KOPT-K1 (cell line): Measurements from ENCODE around the gene RBMS2.

ENCODE experiments used
- H3K27ac ChIP-seq: fragments of 200-600 bp; sonication (generic); 2 replicates; pipeline ENCODE4 v1.5.1; 2016; ENCODE audit warnings: antibody characterized with exemption, mild to moderate bottlenecking, low read depth, low read length; ENCODE audit not compliant: poor library complexity, severe bottlenecking
- H3K36me3 ChIP-seq: fragments of 200-600 bp; sonication (generic); 2 replicates; pipeline ENCODE4 v1.5.1; 2017; ENCODE audit warnings: antibody characterized with exemption, mild to moderate bottlenecking, low read length, moderate library complexity; ENCODE audit not compliant: insufficient read depth
- H3K9me3 ChIP-seq: fragments of 200-600 bp; sonication (generic); 2 replicates; pipeline ENCODE4 v1.5.1; 2017; ENCODE audit warnings: antibody characterized with exemption, low read length, mild to moderate bottlenecking; ENCODE audit not compliant: insufficient read depth, poor library complexity, severe bottlenecking

The RBMS2 gene

DNA sequence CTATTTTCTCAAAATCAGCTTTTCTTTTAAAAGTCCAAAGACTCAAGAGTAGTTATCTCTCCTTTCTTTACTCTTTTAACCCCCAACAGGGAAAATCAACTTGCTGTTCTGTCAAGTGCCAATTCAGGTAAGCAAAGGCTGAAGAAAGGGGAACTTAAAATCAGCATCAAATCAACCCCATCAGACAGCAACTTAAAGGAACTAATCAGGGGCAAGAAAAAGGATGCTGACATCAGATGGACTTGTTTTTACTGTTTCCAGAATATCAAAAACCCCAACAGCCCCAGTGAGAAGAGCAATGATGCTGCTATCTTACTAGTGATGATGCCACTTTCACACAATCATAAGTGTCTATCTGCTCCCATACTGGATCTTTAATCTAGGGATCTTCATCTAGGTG, 105.1 kb downstream of the RBMS2 start:
- Histone ChIP-seq H3K36me3 (peaks cover 43% of the 10 kb centered on the region), H3K9me3 (no peaks in the 10 kb centered on the region), H3K27ac (no peak overlapping the region)

- Histone ChIP-seq H3K27ac (peak overlapping the region; percentile 93), H3K9me3 (no peaks in the 10 kb centered on the region), H3K36me3 (peaks cover 26% of the 10 kb centered on the region)
These were observed 107.2 kb downstream of the RBMS2 start for GRCh38 chr12:56628671-56629458.

GRCh38 chr12:56629459-56630179, 108.0 kb downstream of the RBMS2 start:
- Histone ChIP-seq H3K27ac (peak overlapping the region; percentile 93), H3K9me3 (no peaks in the 10 kb centered on the region)

GRCh38 chr12:56630180-56630632, 108.6 kb downstream of the RBMS2 start, which contains the start of gene BAZ2A:
TSS of gene BAZ2A (minus strand) at chr12:56630326. CDS start at chr12:56617530, 12,796 bp downstream.
- Histone ChIP-seq H3K36me3 (peaks cover 19% of the 10 kb centered on the region), H3K27ac (peak within 1 kb of the TSS; percentile 93), H3K9me3 (no peaks in the 10 kb centered on the region)

More at GRCh38 chr12:56629459-56630179, 108.0 kb downstream of the RBMS2 start:
- peaks cover 21% of the 10 kb centered on the region for H3K36me3 ChIP-seq

DNA sequence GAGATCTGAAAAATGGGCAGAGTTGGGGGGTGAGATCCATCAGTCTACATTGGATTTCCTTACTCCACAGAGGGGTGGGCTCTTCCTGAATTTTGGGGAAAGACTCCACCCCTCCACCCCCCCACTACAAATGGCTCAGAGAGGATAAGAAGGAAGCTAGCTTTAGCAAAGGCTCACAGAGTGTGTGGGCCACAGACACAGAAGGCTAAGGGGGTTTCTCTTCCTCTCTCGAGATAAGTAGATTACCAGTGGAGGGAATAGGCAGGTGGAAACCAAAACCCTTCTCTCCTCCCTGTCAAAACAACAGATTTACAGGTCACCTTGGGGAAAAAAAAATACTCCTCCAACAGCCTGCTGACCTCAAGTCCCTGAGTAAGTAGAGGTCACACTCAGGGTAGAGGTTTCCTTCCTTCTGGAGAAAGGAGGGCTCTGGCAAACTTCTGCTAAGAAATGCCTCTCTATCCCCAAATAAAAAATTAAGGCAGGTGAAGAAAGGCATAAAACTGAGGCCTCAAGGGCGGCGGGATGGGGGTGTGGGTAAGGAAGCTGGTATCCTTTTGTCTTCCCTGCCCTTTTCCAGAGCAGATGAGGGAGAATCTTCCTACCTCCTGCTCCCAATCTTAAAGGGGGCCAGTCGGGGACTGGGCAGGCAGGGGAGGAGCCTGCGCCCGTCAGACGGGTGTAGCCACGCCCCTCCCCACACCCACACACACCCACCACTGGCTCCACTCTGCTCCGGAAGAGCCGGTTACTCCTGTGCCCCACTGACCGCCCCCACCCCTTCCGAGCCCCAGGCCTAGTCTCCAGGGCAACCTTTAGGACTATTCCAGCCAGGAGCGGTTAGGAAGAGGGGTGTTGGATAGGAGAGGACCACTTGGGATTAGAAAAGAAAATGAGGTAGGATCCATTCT, 110.4 kb downstream of the RBMS2 start:
- Histone ChIP-seq H3K9me3 (no peaks in the 10 kb centered on the region), H3K27ac (peak overlapping the region; percentile 40), H3K36me3 (peaks cover 7% of the 10 kb centered on the region)

DNA sequence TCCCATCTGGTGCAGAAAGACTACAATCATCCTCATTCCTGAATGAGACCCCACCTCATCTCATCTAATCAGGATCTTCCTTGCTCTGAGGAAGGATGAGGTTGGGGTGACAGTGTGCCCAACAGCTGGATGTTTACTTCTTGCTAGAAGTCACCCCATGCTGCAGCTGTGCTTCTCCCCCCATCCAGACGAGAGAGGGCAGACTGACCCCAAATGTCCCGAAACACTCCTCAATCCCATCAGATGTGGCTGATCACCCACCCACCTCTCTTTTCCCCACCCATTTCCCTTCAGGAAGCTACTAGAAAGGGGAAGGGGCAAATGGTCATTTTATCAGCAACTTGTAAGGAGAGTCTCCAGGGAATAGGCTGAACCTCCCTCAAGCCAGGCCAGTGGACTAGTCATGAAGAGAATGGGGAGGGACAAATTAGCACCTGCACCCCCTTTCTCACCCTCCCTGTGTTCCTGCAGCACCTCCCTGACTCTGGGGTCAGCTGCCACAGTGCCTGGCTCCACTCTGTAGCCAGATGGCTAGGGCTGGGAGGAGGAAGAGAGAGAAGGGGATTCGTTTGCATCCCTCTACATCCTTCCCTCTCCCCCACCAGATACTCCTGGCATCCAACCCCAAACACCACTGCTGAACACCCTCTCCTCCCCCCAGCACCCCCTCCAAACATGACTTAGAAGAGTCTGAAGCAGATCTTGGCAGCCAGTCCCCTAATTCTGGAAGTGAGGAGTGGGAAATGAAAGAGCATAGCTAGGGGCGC, 111.3 kb downstream of the RBMS2 start:
- H3K27ac ChIP-seq, result peak overlapping the region; percentile 40

DNA sequence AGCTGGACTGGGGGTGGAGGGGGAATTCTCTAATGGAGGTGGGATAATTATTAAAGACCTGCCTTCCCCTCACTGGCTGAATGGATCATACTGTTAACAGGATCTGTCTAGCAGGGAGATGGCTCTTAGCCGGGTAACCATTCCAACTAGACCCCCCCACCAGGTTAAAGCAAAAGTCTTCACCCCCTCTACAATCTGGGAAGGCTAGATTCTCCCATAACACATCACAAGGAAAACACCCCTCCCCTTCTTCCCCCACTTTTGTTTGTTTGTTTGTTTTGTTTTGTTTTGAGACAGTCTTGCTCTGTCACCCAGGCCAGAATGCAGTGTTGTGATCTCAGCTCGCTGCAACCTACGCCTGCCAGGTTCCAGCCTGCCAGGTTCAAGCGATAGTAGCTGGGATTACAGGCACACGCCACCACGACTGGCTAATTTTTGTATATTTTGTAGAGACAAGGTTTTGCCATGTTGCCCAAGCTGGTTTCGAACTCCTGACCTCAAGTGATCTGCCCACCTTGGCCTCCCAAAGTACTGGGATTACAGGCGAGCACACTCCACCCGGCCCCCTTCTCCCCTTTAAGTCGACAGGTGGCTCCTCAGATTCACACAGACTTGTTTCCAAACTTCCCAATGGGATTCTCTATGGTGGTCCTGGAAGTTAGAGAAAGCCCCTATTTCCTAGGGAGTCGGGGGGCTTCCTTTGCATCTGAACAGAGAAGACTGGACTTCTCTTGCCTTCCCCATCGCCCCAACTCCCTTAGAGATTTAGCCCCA, 112.0 kb downstream of the RBMS2 start:
- H3K9me3 ChIP-seq, result no peaks in the 10 kb centered on the region
- H3K36me3 ChIP-seq, result peaks cover 18% of the 10 kb centered on the region
- peak overlapping the region; percentile 84 for H3K27ac ChIP-seq

More for the DNA sequence above, 111.3 kb downstream of the RBMS2 start:
- Histone ChIP-seq H3K36me3 (peaks cover 10% of the 10 kb centered on the region), H3K9me3 (no peaks in the 10 kb centered on the region)

DNA sequence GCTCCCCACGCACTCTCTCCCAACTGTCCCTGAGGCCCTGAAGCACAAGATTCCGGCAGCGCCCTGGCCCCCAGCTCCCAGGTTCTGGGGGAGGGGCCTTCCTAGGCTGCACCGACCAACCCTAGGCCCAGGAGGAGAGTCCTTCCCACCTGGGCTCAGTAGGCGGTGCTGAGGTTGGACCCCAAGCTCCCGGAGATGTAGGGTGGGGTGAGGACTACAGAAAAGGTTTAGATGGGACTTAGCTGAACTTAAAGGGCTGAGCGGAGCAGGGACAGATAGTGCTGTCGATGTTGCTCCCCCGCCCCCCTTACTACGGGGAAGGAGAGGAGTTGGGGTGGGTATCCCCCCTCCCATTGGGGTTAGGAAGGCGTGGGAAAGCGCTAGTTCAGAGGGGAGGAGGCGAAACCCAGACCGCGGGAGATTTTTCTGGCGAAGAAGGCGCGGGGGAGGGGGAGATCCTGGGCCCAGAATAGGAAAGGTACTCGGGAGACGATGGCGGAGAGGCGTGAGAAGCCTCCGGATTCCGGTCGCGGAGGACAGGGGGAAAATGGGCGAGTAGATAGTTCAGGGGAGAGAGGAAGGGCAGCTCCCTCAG, 112.7 kb downstream of the RBMS2 start:
- H3K27ac ChIP-seq, result peak overlapping the region; percentile 84
- no peaks in the 10 kb centered on the region for H3K9me3 ChIP-seq
- peaks cover 24% of the 10 kb centered on the region for H3K36me3 ChIP-seq

DNA sequence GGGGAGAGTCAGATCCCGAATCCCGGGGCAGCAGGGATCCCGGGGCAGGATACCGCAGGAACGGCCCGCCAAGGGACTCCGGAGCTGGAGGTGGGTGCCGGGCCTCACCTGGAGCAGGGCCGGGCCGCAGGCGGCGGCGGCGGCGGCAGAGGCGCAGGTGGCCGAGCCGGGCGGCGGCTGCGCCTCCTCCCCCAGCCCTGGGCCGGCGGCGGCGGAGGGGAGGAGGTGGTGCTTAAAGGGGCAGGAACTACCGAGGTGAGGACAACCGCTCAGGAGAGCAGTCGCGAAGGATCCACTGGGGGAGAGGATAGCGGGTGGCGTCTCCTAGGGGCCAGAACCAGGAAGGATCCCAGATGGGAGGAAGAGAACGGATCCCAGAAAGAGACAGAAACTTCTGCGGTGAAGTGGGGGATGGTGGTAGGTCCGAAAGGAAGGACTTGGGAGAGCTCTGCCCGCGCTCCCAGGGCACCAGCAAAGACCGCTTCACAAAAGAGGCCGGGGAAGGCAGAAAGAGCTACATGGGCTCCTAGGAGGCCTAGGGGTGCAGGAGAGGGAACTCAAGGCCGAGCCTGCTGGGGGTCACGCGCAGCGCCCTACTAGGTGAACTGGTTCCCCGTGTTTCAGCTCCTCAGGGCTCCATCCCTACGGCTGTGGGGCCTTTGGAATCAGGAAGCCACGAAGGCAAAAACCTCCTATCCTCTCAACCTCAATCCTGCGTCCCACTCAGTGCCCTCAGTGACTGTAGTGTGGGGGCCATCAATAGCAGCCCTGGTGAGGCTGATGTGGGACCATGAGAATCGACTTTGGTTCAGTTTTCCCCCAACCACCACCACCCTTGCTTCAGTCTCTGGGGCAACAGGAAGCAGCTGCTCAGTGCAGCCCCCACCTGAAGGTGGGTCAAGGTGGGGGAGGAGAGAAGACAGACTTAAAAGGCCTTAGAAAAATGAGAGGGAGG, 113.5 kb downstream of the RBMS2 start:
- no peaks in the 10 kb centered on the region for H3K9me3 ChIP-seq

GRCh38 chr12:56635806-56636674, 114.4 kb downstream of the RBMS2 start:
- H3K9me3 ChIP-seq, result no peaks in the 10 kb centered on the region
- peak overlapping the region; percentile 84 for H3K27ac ChIP-seq
- H3K36me3 ChIP-seq, result peaks cover 41% of the 10 kb centered on the region

More for the DNA sequence above, 113.5 kb downstream of the RBMS2 start:
- Histone ChIP-seq H3K36me3 (peaks cover 32% of the 10 kb centered on the region), H3K27ac (peak overlapping the region; percentile 84)

DNA sequence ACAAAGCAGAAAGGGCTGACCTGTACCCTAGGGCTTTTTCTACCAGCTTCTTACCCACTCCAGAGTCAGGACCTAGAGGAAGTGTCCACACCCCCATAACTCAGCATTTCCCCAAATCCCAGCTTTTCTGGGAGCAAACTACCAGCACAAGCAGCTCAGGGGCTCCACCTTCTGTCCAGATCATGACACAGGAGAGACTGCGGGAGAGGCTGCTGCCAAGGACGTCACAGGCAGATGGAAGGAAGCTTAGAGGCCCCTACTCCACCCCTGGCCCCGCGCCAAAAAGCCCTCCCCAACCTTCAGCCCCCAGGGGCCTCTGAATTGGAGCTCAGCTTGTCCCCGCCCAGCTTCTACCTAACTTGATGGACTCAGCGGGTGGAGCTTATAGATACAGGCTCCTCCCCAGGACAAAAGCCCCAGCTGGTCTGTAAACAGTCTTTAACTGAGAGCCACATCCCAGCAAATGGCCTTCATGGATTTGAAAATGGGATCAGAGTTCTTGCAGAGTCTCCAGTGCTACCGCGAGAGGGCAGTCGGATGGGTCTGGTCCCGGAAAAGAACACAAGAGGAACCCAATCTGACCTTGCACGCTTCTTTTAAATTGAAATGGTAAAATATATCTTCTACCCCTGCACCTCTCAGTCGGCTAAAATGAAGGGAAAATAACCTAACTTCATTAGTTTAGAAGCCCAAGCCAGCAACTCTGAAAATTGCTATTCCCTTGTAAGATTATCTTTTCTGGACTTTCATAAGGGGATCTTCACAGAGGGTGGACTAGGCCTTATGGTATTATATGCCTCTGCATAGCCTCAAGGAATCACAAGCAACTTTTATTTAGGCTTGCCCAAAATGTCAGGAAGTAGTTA, 115.3 kb downstream of the RBMS2 start:
- peaks cover 50% of the 10 kb centered on the region for H3K36me3 ChIP-seq
- peak overlapping the region; percentile 84 for H3K27ac ChIP-seq
- no peaks in the 10 kb centered on the region for H3K9me3 ChIP-seq
